Large intestine (tissue), 3 donors: ENCODE results near the gene PCNX3. TPM values are rescaled to one million over a fixed set of nuclear protein-coding genes. Genes with fewer than 3 reads are reported as not detected.

Experiments
- DNase-seq, 2 donors: peaks; one replicate each; pipeline versions ENCODE4 v3.0.0 to v3.0.0-alpha.2; 2013
- H3K27ac ChIP-seq: one replicate; pipeline ENCODE4 v1.5.1; 2013; ENCODE audit warnings: low read length
- H3K27me3 ChIP-seq: 2 replicates; pipeline ENCODE4 v1.6.1; 2013; ENCODE audit warnings: low read length; ENCODE audit not compliant: control insufficient read depth, insufficient read depth
- H3K36me3 ChIP-seq: 2 replicates; pipeline ENCODE4 v1.6.1; 2013; ENCODE audit warnings: low read length; ENCODE audit not compliant: control insufficient read depth, insufficient read depth
- H3K4me1 ChIP-seq: one replicate; pipeline ENCODE4 v1.6.1; 2013; ENCODE audit warnings: low read length; ENCODE audit not compliant: control insufficient read depth, insufficient read depth
- H3K4me3 ChIP-seq: one replicate; pipeline ENCODE4 v1.5.1; 2013; ENCODE audit warnings: low read length
- H3K9me3 ChIP-seq: one replicate; pipeline ENCODE4 v1.6.1; 2013; ENCODE audit warnings: mild to moderate bottlenecking, low read depth, low read length, moderate library complexity; ENCODE audit not compliant: control insufficient read depth
- WGBS: methylation state at CpG from one replicate; pipeline ENCODE4 v1.1.5; 2013; ENCODE audit warnings: low lambda C conversion rate; ENCODE audit not compliant: insufficient coverage; 5-methylcytosine and 5-hydroxymethylcytosine counted together
- polyA plus RNA-seq: library from polyadenylated mRNA; unstranded; fragments of 120-200 nt; gene quantifications from one replicate; pipeline ENCODE4 v1.2.1, GENCODE V29; 2013

The PCNX3 gene
- polyA plus RNA-seq, 1 donor = 29.1 TPM

- no peak overlapping the region for H3K4me3 ChIP-seq
- H3K27ac ChIP-seq = no peak overlapping the region
- H3K9me3 ChIP-seq = no peaks in the 10 kb centered on the region
- peaks cover 94% of the 10 kb centered on the region for H3K36me3 ChIP-seq
- no peak for DNase-seq
- WGBS = no CpG with 5 or more reads among the region's 16 CpGs
- no peaks in the 10 kb centered on the region for H3K27me3 ChIP-seq
- H3K4me1 ChIP-seq = peaks cover 5% of the 10 kb centered on the region
Measured at GRCh38 chr11:65622011-65622410, 6.4 kb downstream of the PCNX3 start.

GRCh38 chr11:65623177-65623576 is 7.6 kb downstream of the PCNX3 start:
- H3K36me3 ChIP-seq = peaks cover 94% of the 10 kb centered on the region
- H3K4me3 ChIP-seq = no peak overlapping the region
- H3K4me1 ChIP-seq = no peaks in the 10 kb centered on the region
- H3K27ac ChIP-seq = no peak overlapping the region
- no peaks in the 10 kb centered on the region for H3K27me3 ChIP-seq
- WGBS = no CpG with 5 or more reads among the region's 14 CpGs
- DNase-seq = no peak
- H3K9me3 ChIP-seq = no peaks in the 10 kb centered on the region

GRCh38 chr11:65623852-65624616 is 8.5 kb downstream of the PCNX3 start:
- WGBS = no CpG with 5 or more reads among the region's 25 CpGs
- no peak for DNase-seq
- H3K27me3 ChIP-seq = no peaks in the 10 kb centered on the region
- H3K4me1 ChIP-seq = no peaks in the 10 kb centered on the region
- no peak overlapping the region for H3K27ac ChIP-seq
- no peaks in the 10 kb centered on the region for H3K9me3 ChIP-seq
- H3K4me3 ChIP-seq = no peak overlapping the region
- H3K36me3 ChIP-seq = peaks cover 94% of the 10 kb centered on the region

GRCh38 chr11:65624931-65625627 is 9.5 kb downstream of the PCNX3 start:
- peaks cover 94% of the 10 kb centered on the region for H3K36me3 ChIP-seq
- no peak overlapping the region for H3K27ac ChIP-seq
- H3K27me3 ChIP-seq = no peaks in the 10 kb centered on the region
- WGBS = no CpG with 5 or more reads among the region's 30 CpGs
- H3K4me3 ChIP-seq = no peak overlapping the region
- DNase-seq = no peak
- H3K9me3 ChIP-seq = no peaks in the 10 kb centered on the region
- H3K4me1 ChIP-seq = no peaks in the 10 kb centered on the region

- Histone ChIP-seq H3K36me3 (peaks cover 94% of the 10 kb centered on the region), H3K9me3 (no peaks in the 10 kb centered on the region), H3K4me3 (no peak overlapping the region), H3K27ac (no peak overlapping the region), H3K4me1 (no peaks in the 10 kb centered on the region), H3K27me3 (no peaks in the 10 kb centered on the region)
- WGBS = no CpG with 5 or more reads among the region's 30 CpGs
- DNase-seq = no peak
Measured at GRCh38 chr11:65625628-65626342, 10.2 kb downstream of the PCNX3 start.

GRCh38 chr11:65627202-65627601 is 11.6 kb downstream of the PCNX3 start:
- Histone ChIP-seq H3K4me3 (no peak overlapping the region), H3K4me1 (no peaks in the 10 kb centered on the region), H3K27ac (no peak overlapping the region), H3K9me3 (no peaks in the 10 kb centered on the region), H3K27me3 (no peaks in the 10 kb centered on the region), H3K36me3 (peaks cover 89% of the 10 kb centered on the region)
- no peak for DNase-seq
- WGBS = no CpG with 5 or more reads among the region's 13 CpGs

- Histone ChIP-seq H3K27me3 (no peaks in the 10 kb centered on the region), H3K9me3 (no peaks in the 10 kb centered on the region), H3K27ac (no peak overlapping the region), H3K36me3 (peaks cover 89% of the 10 kb centered on the region), H3K4me1 (no peaks in the 10 kb centered on the region), H3K4me3 (no peak overlapping the region)
- no peak for DNase-seq
- WGBS = no CpG with 5 or more reads among the region's 14 CpGs
Measured at GRCh38 chr11:65629579-65629978, 14.0 kb downstream of the PCNX3 start.

GRCh38 chr11:65630215-65630614 is 14.6 kb downstream of the PCNX3 start:
- Histone ChIP-seq H3K9me3 (no peaks in the 10 kb centered on the region), H3K27me3 (no peaks in the 10 kb centered on the region), H3K36me3 (peaks cover 89% of the 10 kb centered on the region), H3K27ac (no peak overlapping the region), H3K4me3 (no peak overlapping the region), H3K4me1 (no peaks in the 10 kb centered on the region)
- WGBS = 100% methylated on average over 1 of the region's 11 CpGs
- no peak for DNase-seq

GRCh38 chr11:65633390-65634108 is 18.0 kb downstream of the PCNX3 start:
- no CpG with 5 or more reads among the region's 20 CpGs for WGBS
- H3K4me3 ChIP-seq = no peak overlapping the region
- peaks cover 10% of the 10 kb centered on the region for H3K4me1 ChIP-seq
- no peaks in the 10 kb centered on the region for H3K27me3 ChIP-seq
- H3K9me3 ChIP-seq = no peaks in the 10 kb centered on the region
- peaks cover 77% of the 10 kb centered on the region for H3K36me3 ChIP-seq
- no peak overlapping the region for H3K27ac ChIP-seq
- DNase-seq = no peak

GRCh38 chr11:65634109-65634436 is 18.5 kb downstream of the PCNX3 start:
- peaks cover 72% of the 10 kb centered on the region for H3K36me3 ChIP-seq
- H3K4me3 ChIP-seq = no peak overlapping the region
- no peaks in the 10 kb centered on the region for H3K9me3 ChIP-seq
- WGBS = no CpG with 5 or more reads among the region's 14 CpGs
- no peak for DNase-seq
- H3K4me1 ChIP-seq = peaks cover 12% of the 10 kb centered on the region
- H3K27ac ChIP-seq = no peak overlapping the region
- H3K27me3 ChIP-seq = no peaks in the 10 kb centered on the region
